GM12873 (cell line): ENCODE results near the gene RAPGEF2.

Experiments
- CTCF ChIP-seq: IDR thresholded peaks from 2 replicates; pipeline ENCODE4 v1.5.1; 2012; ENCODE audit warnings: low read depth, mild to moderate bottlenecking, moderate library complexity, low read length, control low read depth; ENCODE audit not compliant: insufficient read depth; ENCODE audit errors: missing control alignments

RAPGEF2 gene

GRCh38 chr4:159271856-159272255, 169.0 kb downstream of the RAPGEF2 start:
- no peak for TF ChIP-seq CTCF

GRCh38 chr4:159272273-159273140, 169.6 kb downstream of the RAPGEF2 start:
- no peak for TF ChIP-seq CTCF

- TF ChIP-seq CTCF: no peak
These were observed 170.2 kb downstream of the RAPGEF2 start for GRCh38 chr4:159273141-159273438.

GRCh38 chr4:159273841-159274240, 171.0 kb downstream of the RAPGEF2 start:
- no peak for TF ChIP-seq CTCF

- no peak for TF ChIP-seq CTCF
These were observed 175.5 kb downstream of the RAPGEF2 start for GRCh38 chr4:159278399-159278798.

- TF ChIP-seq CTCF: no peak
These were observed 176.2 kb downstream of the RAPGEF2 start for GRCh38 chr4:159279084-159279483.

- TF ChIP-seq CTCF: no peak
These were observed 177.7 kb downstream of the RAPGEF2 start for GRCh38 chr4:159280442-159281172.
